HEK293T (cell line): Measurements from ENCODE around the gene TPD52L1.

Source experiments
- ARNT ChIP-seq: fragments of 450-650 bp; IDR thresholded peaks from 2 replicates; pipeline ENCODE4 v1.6.1; 2017; ENCODE audit warnings: mild to moderate bottlenecking
- ELF4 ChIP-seq: fragments of 450-650 bp; IDR thresholded peaks from 2 replicates; pipeline ENCODE4 v1.6.1; 2017; ENCODE audit warnings: antibody characterized with exemption
- FOXA1 ChIP-seq: fragments of 450-650 bp; IDR thresholded peaks from 2 replicates; pipeline ENCODE4 v1.6.1; 2016; ENCODE audit warnings: mild to moderate bottlenecking
- FOXK2 ChIP-seq: fragments of 450-650 bp; IDR thresholded peaks from 2 replicates; pipeline ENCODE4 v1.6.1; 2016; ENCODE audit warnings: mild to moderate bottlenecking
- HDGF ChIP-seq: fragments of 450-650 bp; IDR thresholded peaks from 2 replicates; pipeline ENCODE4 v1.6.1; 2017; ENCODE audit warnings: antibody characterized with exemption, borderline replicate concordance

- TF ChIP-seq HDGF (no peak), ARNT (no peak), ELF4 (no peak), FOXK2 (no peak), FOXA1 (no peak)
These were observed 666 bp downstream of the TPD52L1 start for GRCh38 chr6:125154118-125154760.
